Measurements from ENCODE around the gene TTLL10. TPM values are rescaled to one million over a fixed set of nuclear protein-coding genes. Genes with fewer than 3 reads are reported as not detected.

TTLL10 gene
- total RNA-seq, 2 experiments from 2014 or later: not detected

- H3K27ac Mint-ChIP-seq: no peak overlapping the region
- DNase-seq: no peak
- no peaks in the 10 kb centered on the region for H3K27me3 Mint-ChIP-seq
Observed at GRCh38 chr1:1161078-1161682, 12.5 kb upstream of the TTLL10 start.

GRCh38 chr1:1161683-1162079 lies 12.0 kb upstream of the TTLL10 start:
- Mint-ChIP-seq H3K4me3 (no peak overlapping the region), H3K27me3 (no peaks in the 10 kb centered on the region), H3K4me1 (peaks cover 1% of the 10 kb centered on the region), H3K27ac (no peak overlapping the region), H3K9me3 (no peaks in the 10 kb centered on the region), H3K36me3 (no peaks in the 10 kb centered on the region)
- no peak for DNase-seq

More at GRCh38 chr1:1161078-1161682, 12.5 kb upstream of the TTLL10 start:
- H3K36me3 Mint-ChIP-seq: no peaks in the 10 kb centered on the region
- peaks cover 1% of the 10 kb centered on the region for H3K4me1 Mint-ChIP-seq
- no peaks in the 10 kb centered on the region for H3K9me3 Mint-ChIP-seq
- no peak overlapping the region for H3K4me3 Mint-ChIP-seq

- Mint-ChIP-seq H3K4me3 (no peak overlapping the region), H3K36me3 (no peaks in the 10 kb centered on the region), H3K4me1 (no peaks in the 10 kb centered on the region), H3K27me3 (no peaks in the 10 kb centered on the region), H3K9me3 (no peaks in the 10 kb centered on the region), H3K27ac (no peak overlapping the region)
- DNase-seq: no peak
Observed at GRCh38 chr1:1162597-1163537, 10.8 kb upstream of the TTLL10 start.

- Mint-ChIP-seq H3K36me3 (no peaks in the 10 kb centered on the region), H3K4me1 (no peaks in the 10 kb centered on the region), H3K4me3 (no peak overlapping the region), H3K9me3 (no peaks in the 10 kb centered on the region), H3K27ac (no peak overlapping the region), H3K27me3 (no peaks in the 10 kb centered on the region)
- no peak for DNase-seq
Observed at GRCh38 chr1:1163538-1164070, 10.1 kb upstream of the TTLL10 start.

- no peaks in the 10 kb centered on the region for H3K9me3 Mint-ChIP-seq
- no peaks in the 10 kb centered on the region for H3K36me3 Mint-ChIP-seq
- no peak for DNase-seq
- no peak overlapping the region for H3K4me3 Mint-ChIP-seq
- H3K4me1 Mint-ChIP-seq: no peaks in the 10 kb centered on the region
- H3K27ac Mint-ChIP-seq: no peak overlapping the region
- no peaks in the 10 kb centered on the region for H3K27me3 Mint-ChIP-seq
Observed at GRCh38 chr1:1164361-1164700, 9.3 kb upstream of the TTLL10 start.

- Mint-ChIP-seq H3K36me3 (no peaks in the 10 kb centered on the region), H3K9me3 (no peaks in the 10 kb centered on the region), H3K27me3 (no peaks in the 10 kb centered on the region), H3K4me3 (no peak overlapping the region), H3K4me1 (peaks cover 1% of the 10 kb centered on the region), H3K27ac (no peak overlapping the region)
- no peak for DNase-seq
Observed at GRCh38 chr1:1164701-1165451, 8.8 kb upstream of the TTLL10 start.

GRCh38 chr1:1165485-1165884 lies 8.2 kb upstream of the TTLL10 start:
- H3K9me3 Mint-ChIP-seq: no peaks in the 10 kb centered on the region
- H3K4me3 Mint-ChIP-seq: no peak overlapping the region
- H3K4me1 Mint-ChIP-seq: peaks cover 5% of the 10 kb centered on the region
- H3K27me3 Mint-ChIP-seq: peaks cover 4% of the 10 kb centered on the region
- H3K36me3 Mint-ChIP-seq: no peaks in the 10 kb centered on the region
- no peak for DNase-seq
- H3K27ac Mint-ChIP-seq: no peak overlapping the region

GRCh38 chr1:1165900-1166421 lies 7.7 kb upstream of the TTLL10 start:
- no peak overlapping the region for H3K27ac Mint-ChIP-seq
- no peaks in the 10 kb centered on the region for H3K9me3 Mint-ChIP-seq
- no peak overlapping the region for H3K4me3 Mint-ChIP-seq
- H3K4me1 Mint-ChIP-seq: peaks cover 5% of the 10 kb centered on the region
- no peaks in the 10 kb centered on the region for H3K36me3 Mint-ChIP-seq
- no peak for DNase-seq
- peaks cover 4% of the 10 kb centered on the region for H3K27me3 Mint-ChIP-seq

GRCh38 chr1:1166642-1167397 lies 6.9 kb upstream of the TTLL10 start:
- peaks cover 5% of the 10 kb centered on the region for H3K4me1 Mint-ChIP-seq
- no peak for DNase-seq
- no peak overlapping the region for H3K4me3 Mint-ChIP-seq
- H3K27ac Mint-ChIP-seq: no peak overlapping the region
- no peaks in the 10 kb centered on the region for H3K36me3 Mint-ChIP-seq
- H3K27me3 Mint-ChIP-seq: peaks cover 4% of the 10 kb centered on the region
- no peaks in the 10 kb centered on the region for H3K9me3 Mint-ChIP-seq

- Mint-ChIP-seq H3K4me3 (no peak overlapping the region), H3K4me1 (peaks cover 11% of the 10 kb centered on the region), H3K36me3 (no peaks in the 10 kb centered on the region), H3K27ac (no peak overlapping the region), H3K9me3 (no peaks in the 10 kb centered on the region), H3K27me3 (peaks cover 8% of the 10 kb centered on the region)
- DNase-seq: no peak
Observed at GRCh38 chr1:1167398-1167821, 6.3 kb upstream of the TTLL10 start.

- no peak overlapping the region for H3K27ac Mint-ChIP-seq
- no peaks in the 10 kb centered on the region for H3K36me3 Mint-ChIP-seq
- H3K27me3 Mint-ChIP-seq: peaks cover 8% of the 10 kb centered on the region
- no peaks in the 10 kb centered on the region for H3K9me3 Mint-ChIP-seq
- no peak for DNase-seq
- H3K4me1 Mint-ChIP-seq: peaks cover 11% of the 10 kb centered on the region
- no peak overlapping the region for H3K4me3 Mint-ChIP-seq
Observed at GRCh38 chr1:1167841-1168450, 5.7 kb upstream of the TTLL10 start.

- Mint-ChIP-seq H3K27ac (no peak overlapping the region), H3K27me3 (peaks cover 8% of the 10 kb centered on the region), H3K36me3 (no peaks in the 10 kb centered on the region), H3K4me3 (no peak overlapping the region), H3K9me3 (no peaks in the 10 kb centered on the region), H3K4me1 (peaks cover 13% of the 10 kb centered on the region)
- no peak for DNase-seq
Observed at GRCh38 chr1:1168451-1169411, 4.9 kb upstream of the TTLL10 start.
